Activated CD4-positive, alpha-beta T cell treated with anti-CD3 and anti-CD28 coated beads for 36 hours (primary cell): ENCODE results near the gene PRSS38. TPM values are rescaled to one million over a fixed set of nuclear protein-coding genes. Genes with fewer than 3 reads are reported as not detected.

ENCODE experiments used
- ATAC-seq: fragments of 200-7000 bp; cut with Tn5 transposase; one replicate; pipeline ENCODE4 v1.10.0; 2021; ENCODE audit warnings: mild to moderate bottlenecking, moderate library complexity
- CTCF ChIA-PET: fragments of 350-600 bp; sonication (Branson Sonifier 250); formaldehyde crosslinking; loops from one replicate; lab custom pipeline; 2021; ENCODE audit warnings: antibody characterized with exemption; lab: Charles Lee
- POLR2A ChIA-PET: fragments of 350-600 bp; sonication (Branson Sonifier 250); formaldehyde crosslinking; loops from one replicate; lab custom pipeline; 2021; ENCODE audit warnings: antibody characterized with exemption, inconsistent platforms; lab: Charles Lee
- DNase-seq: peaks from one replicate; pipeline ENCODE4 v3.0.0-alpha.2; 2020
- H3K27ac Mint-ChIP-seq: one replicate; pipeline ENCODE4 v1.8.0; 2021; ENCODE audit warnings: mixed read lengths
- H3K27me3 Mint-ChIP-seq: one replicate; pipeline ENCODE4 v1.8.0; 2021; ENCODE audit warnings: mixed read lengths
- H3K36me3 Mint-ChIP-seq: one replicate; pipeline ENCODE4 v1.8.0; 2021; ENCODE audit warnings: low read depth, mixed read lengths
- H3K4me1 Mint-ChIP-seq: one replicate; pipeline ENCODE4 v1.8.0; 2021; ENCODE audit warnings: mixed read lengths
- H3K4me3 Mint-ChIP-seq: one replicate; pipeline ENCODE4 v1.8.0; 2021; ENCODE audit warnings: mild to moderate bottlenecking, moderate library complexity, mixed read lengths
- H3K9me3 Mint-ChIP-seq: one replicate; pipeline ENCODE4 v1.8.0; 2021; ENCODE audit warnings: low read depth, mixed read lengths
- intact Hi-C, 2 experiments: fragments of 100-400 bp; cut with DNase I in 1 of 2; cut with micrococcal nuclease in 1 of 2; formaldehyde crosslinking; loops; one replicate each; pipeline versions ENCODE4 v1.14.2 to v1.15.1; 2022 to 2024; cut with DNase I, micrococcal nuclease
- total RNA-seq, 2 experiments: library from RNA; stranded (reverse); gene quantifications; one replicate each; pipeline ENCODE4 v1.2.3, GENCODE V29; 2021

PRSS38 gene
- total RNA-seq, 2 experiments from 2014 or later, result not detected

DNA sequence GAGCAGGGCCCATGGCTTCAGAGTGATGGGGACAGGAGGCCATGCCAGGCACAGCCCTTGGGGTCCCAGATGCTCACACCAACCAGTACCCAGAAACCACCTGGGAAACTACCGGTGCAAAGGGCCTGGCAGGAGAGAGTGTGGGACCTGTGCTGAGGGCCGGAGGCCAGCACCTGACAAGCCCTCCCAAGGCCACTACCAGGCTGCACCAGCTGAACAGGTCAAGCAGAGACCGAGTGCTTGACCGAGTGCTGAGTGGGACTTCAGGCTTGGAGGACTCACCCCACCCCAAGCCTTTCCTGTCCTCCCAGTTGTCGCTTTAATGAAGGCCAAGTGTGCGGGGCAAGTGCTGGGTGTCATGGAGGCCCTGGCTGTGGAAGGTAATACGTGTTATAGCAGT lies 43.7 kb upstream of the PRSS38 start:
- Mint-ChIP-seq H3K36me3 (peaks cover 8% of the 10 kb centered on the region), H3K27ac (no peak overlapping the region), H3K4me3 (no peak overlapping the region), H3K4me1 (peaks cover 28% of the 10 kb centered on the region), H3K9me3 (no peaks in the 10 kb centered on the region), H3K27me3 (no peaks in the 10 kb centered on the region)
- intact Hi-C loops, result no loop called here
- ATAC-seq (no peak), DNase-seq (no peak)
- ChIA-PET POLR2A (no interaction called here), CTCF (no interaction called here)

DNA sequence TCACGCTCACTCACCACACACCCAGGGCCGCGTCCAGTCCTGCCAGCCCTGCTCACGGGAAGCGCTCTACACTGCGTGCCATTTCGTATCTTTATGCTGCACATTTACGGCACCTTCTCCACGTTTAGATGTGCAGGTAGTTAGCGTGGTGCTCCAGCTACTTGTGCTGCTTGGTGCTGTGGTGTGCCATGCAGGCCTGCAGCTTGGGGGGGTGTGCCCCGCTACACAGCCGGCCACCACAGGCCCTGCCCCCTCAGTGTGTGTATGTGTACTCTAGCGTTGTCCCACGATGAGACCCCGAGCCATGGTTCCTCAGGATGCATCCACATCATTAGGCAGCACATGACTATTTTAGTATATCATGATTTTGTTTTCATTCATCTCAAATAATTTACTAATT lies 41.9 kb upstream of the PRSS38 start:
- H3K27ac Mint-ChIP-seq, result no peak overlapping the region
- H3K36me3 Mint-ChIP-seq, result peaks cover 2% of the 10 kb centered on the region
- no peak overlapping the region for H3K4me3 Mint-ChIP-seq
- intact Hi-C loops, result no loop called here
- DNase-seq (no peak), ATAC-seq (no peak)
- H3K9me3 Mint-ChIP-seq, result no peaks in the 10 kb centered on the region
- no peaks in the 10 kb centered on the region for H3K27me3 Mint-ChIP-seq
- H3K4me1 Mint-ChIP-seq, result peaks cover 21% of the 10 kb centered on the region
- CTCF ChIA-PET, result interaction anchor here (0.6 to 2.2 kb wide), 6 partner anchors 8 to 931 kb away, joined by 3 to 6 read pairs (median 4); no protein-coding TSS in a partner anchor
- POLR2A ChIA-PET, result no interaction called here

DNA sequence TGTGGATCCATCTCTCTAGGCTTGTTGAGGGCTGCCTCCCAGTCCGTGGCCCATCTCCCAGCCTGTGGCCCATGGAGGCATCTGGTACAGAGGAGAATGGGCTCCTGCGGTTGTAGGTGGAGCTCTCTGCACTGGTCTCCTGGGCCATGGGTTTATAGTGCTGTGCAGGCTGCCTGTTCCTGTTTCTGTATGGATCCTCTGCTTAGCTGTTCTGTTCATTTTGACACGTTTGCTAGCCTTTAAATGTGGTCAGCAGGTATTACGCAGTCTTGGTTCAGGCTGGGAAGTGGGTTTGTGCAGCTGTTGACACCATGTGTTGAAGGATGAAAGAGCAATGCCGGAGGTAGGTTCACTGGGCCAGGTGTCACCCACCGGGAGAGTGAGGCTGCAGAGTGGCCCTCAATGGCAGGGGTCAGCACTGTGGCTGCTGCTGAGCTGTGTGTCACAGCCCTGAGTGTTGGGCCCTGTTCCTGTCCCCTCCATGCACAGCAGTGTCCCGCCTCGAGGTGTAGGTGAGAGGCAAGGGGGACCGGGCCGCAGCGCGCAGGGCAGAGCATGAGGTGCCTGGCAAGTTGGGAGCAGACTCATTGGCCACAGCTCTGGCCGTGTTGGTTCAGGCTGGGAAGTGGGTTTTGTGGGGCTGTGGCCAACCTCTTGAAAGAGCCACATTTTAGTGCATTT lies 41.3 kb upstream of the PRSS38 start:
- Mint-ChIP-seq H3K27ac (peak overlapping the region; percentile 61), H3K27me3 (no peaks in the 10 kb centered on the region), H3K36me3 (no peaks in the 10 kb centered on the region), H3K4me3 (no peak overlapping the region), H3K9me3 (no peaks in the 10 kb centered on the region), H3K4me1 (peaks cover 21% of the 10 kb centered on the region)
- CTCF ChIA-PET, result interaction anchor here (1.2 to 2.2 kb wide), 6 partner anchors 9 to 178 kb away, joined by 3 to 6 read pairs (median 4); no protein-coding TSS in a partner anchor
- ATAC-seq (peak; percentile 80), DNase-seq (no peak)
- intact Hi-C loops, result no loop called here
- POLR2A ChIA-PET, result no interaction called here

DNA sequence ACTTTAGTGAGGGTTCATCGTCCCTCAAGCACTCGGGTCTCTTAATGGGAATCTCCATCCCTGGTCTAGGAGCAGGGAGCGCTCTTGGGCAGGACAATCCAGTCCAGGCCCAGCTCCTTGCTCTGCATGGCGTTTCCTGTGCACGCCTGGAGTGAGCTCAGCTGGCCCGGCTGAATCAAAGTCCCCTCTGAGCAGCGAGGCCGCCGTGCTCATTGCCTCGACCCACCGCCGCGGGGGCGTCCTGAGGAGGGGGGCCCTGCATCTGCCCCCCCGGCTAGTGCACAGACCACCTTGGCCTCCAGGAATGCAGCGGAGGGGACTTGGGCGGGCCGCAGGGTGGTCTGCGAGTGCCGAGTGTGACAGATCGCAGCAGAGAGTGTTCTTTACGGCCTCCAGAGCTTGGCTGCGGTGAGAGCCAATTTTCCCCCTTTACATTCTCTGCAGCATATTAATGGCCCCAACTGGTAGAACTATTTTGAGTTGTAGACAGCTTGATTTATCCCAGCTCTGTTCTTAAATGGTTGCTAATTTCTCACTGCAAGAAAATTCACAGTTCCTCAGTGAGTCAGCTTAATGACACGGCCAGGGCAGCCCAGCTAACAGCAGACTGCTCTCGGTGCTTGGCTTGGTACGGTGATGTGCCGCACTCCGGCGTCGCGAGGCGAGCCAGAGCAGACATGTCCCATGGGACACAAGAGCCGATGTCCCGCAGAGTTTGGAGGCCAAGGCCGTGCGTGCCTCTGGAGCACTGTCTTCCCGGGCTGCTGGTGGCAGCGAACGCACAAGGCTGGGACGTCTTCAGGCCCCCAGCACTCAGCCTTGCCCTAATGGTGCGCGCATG lies 40.4 kb upstream of the PRSS38 start:
- no peak overlapping the region for H3K4me3 Mint-ChIP-seq
- ATAC-seq (no peak), DNase-seq (no peak)
- CTCF ChIA-PET, result interaction anchor here (1.2 to 1.5 kb wide), 3 partner anchors 10 to 177 kb away, joined by 4 to 6 read pairs (median 4); no protein-coding TSS in a partner anchor
- H3K9me3 Mint-ChIP-seq, result no peaks in the 10 kb centered on the region
- intact Hi-C loops, result no loop called here
- POLR2A ChIA-PET, result no interaction called here
- H3K27me3 Mint-ChIP-seq, result no peaks in the 10 kb centered on the region
- no peak overlapping the region for H3K27ac Mint-ChIP-seq
- H3K4me1 Mint-ChIP-seq, result peaks cover 21% of the 10 kb centered on the region
- H3K36me3 Mint-ChIP-seq, result no peaks in the 10 kb centered on the region

DNA sequence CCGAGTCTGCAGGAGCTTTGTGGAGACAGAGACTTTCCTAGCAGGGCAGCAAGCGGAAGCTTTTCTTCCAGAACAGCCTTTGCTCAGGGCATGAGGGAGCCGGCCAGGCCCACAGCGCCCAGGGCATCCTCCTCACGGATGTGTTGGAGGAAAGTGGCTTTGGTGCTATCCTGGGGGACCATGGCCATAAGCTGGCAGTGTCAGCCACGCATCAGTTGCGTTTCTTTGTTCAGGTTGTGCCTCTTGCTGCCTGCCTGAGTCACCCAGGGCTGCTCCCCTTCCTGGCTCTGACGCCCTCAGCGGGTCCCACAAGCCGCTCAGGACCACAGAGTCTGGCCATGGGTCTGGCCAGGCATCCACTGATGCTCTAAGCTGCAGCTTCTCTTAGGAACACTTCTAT lies 39.6 kb upstream of the PRSS38 start:
- Mint-ChIP-seq H3K27me3 (no peaks in the 10 kb centered on the region), H3K27ac (no peak overlapping the region), H3K9me3 (no peaks in the 10 kb centered on the region), H3K4me3 (no peak overlapping the region), H3K4me1 (peaks cover 21% of the 10 kb centered on the region), H3K36me3 (no peaks in the 10 kb centered on the region)
- POLR2A ChIA-PET, result no interaction called here
- no peak for ATAC-seq
- CTCF ChIA-PET, result no interaction called here
- no peak for DNase-seq
- intact Hi-C loops, result no loop called here

DNA sequence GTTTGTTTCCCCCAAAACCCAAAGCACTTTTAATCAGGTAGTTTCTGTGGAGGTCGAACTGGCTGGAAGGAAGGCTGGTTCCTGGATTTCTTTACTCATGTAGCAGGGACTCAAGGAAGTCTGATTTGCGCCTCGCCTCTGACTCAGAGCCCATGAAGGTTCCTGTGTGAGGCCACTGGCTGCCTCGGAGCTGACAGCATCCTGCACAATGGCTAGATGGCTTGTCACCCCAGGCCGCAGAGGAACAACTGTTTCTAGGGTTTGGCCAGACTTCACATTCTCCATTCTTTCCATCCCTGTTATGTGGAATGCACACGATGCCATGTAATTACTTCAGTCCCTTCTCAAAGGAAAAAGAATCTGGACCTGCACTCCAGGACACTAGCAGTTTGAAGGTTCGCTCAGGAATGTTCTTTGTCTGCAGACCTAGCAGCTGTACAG lies 39.1 kb upstream of the PRSS38 start:
- H3K4me1 Mint-ChIP-seq, result peaks cover 21% of the 10 kb centered on the region
- DNase-seq, result no peak
- H3K4me3 Mint-ChIP-seq, result no peak overlapping the region
- H3K27ac Mint-ChIP-seq, result no peak overlapping the region
- H3K9me3 Mint-ChIP-seq, result no peaks in the 10 kb centered on the region
- no peaks in the 10 kb centered on the region for H3K36me3 Mint-ChIP-seq
- intact Hi-C loops, result no loop called here
- CTCF ChIA-PET, result no interaction called here
- no peaks in the 10 kb centered on the region for H3K27me3 Mint-ChIP-seq
- ATAC-seq, result no peak
- POLR2A ChIA-PET, result no interaction called here

DNA sequence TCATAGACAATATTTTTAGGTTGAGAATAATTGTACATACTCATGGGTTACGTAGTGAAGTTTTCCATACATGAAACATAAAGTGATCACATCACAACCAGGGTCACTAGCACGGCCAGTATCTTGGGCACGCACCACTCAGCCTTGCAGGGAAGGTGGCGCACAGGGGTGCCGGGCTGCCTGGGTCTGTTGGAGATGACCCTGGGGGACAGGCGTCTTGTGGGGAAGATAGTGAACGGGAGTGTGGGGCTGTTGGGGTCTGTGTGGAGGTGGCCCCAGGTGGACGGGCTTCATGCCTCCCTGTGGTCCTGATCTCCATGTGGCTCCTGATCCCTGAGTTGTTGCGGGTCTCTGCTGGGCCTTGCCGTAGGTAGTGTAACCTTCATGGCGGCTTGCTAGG lies 38.3 kb upstream of the PRSS38 start:
- Mint-ChIP-seq H3K27ac (no peak overlapping the region), H3K9me3 (no peaks in the 10 kb centered on the region), H3K4me1 (peaks cover 21% of the 10 kb centered on the region), H3K4me3 (no peak overlapping the region), H3K27me3 (no peaks in the 10 kb centered on the region), H3K36me3 (no peaks in the 10 kb centered on the region)
- POLR2A ChIA-PET, result no interaction called here
- no peak for ATAC-seq
- CTCF ChIA-PET, result no interaction called here
- DNase-seq, result no peak
- intact Hi-C loops, result no loop called here

DNA sequence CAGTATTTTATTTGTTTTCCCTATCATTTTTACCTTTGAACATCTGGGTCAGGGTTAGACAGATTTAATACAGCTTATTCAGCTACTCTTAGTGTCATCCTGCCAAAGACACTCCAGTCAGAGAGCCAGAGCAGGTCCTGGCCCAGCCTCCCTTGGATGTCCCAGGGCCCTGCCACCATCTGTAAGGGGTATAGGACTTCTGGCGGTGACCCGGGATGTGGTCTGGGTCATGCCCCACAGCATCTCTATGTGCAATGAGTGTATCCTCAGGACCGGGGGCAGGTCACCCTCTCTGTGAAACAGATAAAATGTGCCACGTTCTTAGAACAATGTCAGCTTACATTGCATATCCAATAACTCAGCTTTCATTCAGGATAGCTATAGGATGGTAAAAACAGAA lies 37.8 kb upstream of the PRSS38 start:
- DNase-seq (no peak), ATAC-seq (no peak)
- Mint-ChIP-seq H3K36me3 (peaks cover 4% of the 10 kb centered on the region), H3K4me1 (peaks cover 16% of the 10 kb centered on the region), H3K4me3 (no peak overlapping the region), H3K9me3 (no peaks in the 10 kb centered on the region), H3K27ac (no peak overlapping the region), H3K27me3 (no peaks in the 10 kb centered on the region)
- CTCF ChIA-PET, result no interaction called here
- intact Hi-C loops, result no loop called here
- POLR2A ChIA-PET, result no interaction called here

DNA sequence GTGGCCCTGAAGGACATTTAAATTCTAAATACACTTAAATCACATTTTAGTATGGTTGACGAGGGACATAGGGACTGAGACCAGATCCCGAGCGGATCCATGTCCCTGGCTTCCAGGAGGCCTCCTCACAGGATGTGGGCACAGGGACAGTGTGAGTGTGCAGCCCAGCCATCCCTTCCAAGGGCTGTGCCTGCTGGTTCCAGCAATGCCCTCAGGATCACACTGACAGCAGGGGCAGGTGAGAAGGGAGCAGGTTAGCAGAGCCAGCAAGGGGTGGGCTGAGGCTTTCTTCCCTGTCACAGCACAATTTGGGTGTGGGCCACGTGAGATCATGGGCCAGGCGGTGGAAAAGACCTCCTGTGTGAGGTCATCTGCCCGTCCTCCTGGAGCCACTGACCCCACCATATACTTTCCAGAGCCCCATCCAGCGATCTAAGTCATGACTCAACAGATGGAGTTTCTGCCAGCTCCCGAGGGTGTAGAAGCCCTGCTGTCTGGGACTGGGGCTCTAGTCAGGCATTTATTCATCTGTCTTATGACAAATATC lies 37.0 kb upstream of the PRSS38 start:
- ATAC-seq (no peak), DNase-seq (no peak)
- no peaks in the 10 kb centered on the region for H3K27me3 Mint-ChIP-seq
- no peak overlapping the region for H3K27ac Mint-ChIP-seq
- no peak overlapping the region for H3K4me3 Mint-ChIP-seq
- peaks cover 4% of the 10 kb centered on the region for H3K36me3 Mint-ChIP-seq
- H3K9me3 Mint-ChIP-seq, result no peaks in the 10 kb centered on the region
- ChIA-PET POLR2A (no interaction called here), CTCF (no interaction called here)
- intact Hi-C loops, result no loop called here
- H3K4me1 Mint-ChIP-seq, result peaks cover 10% of the 10 kb centered on the region

DNA sequence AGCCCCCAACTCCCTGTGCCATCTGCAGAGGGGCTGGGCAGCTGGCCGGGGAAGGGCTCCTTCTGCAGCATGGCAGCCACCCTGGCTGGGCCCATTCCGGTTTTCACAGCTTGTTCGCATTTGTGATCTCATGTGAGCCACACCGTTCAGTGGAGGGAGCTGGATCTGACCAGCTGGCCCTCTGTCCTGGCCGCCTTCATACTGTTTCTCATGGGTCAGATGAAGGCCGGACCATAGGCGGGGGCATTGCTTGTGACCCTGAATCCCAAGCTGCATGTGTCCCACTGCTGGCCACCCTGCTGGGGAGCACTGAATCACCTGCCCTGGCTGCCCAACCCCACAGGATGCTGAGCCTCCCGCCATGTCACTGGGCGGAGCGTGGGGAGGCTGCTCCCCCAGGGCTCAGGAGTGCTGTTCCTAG lies 36.4 kb upstream of the PRSS38 start:
- H3K36me3 Mint-ChIP-seq, result peaks cover 4% of the 10 kb centered on the region
- ATAC-seq, result no peak
- H3K27me3 Mint-ChIP-seq, result no peaks in the 10 kb centered on the region
- H3K4me1 Mint-ChIP-seq, result peaks cover 4% of the 10 kb centered on the region
- no peaks in the 10 kb centered on the region for H3K9me3 Mint-ChIP-seq
- CTCF ChIA-PET, result no interaction called here
- no peak overlapping the region for H3K27ac Mint-ChIP-seq
- intact Hi-C loops, result no loop called here
- POLR2A ChIA-PET, result no interaction called here
- no peak overlapping the region for H3K4me3 Mint-ChIP-seq
- no peak for DNase-seq

DNA sequence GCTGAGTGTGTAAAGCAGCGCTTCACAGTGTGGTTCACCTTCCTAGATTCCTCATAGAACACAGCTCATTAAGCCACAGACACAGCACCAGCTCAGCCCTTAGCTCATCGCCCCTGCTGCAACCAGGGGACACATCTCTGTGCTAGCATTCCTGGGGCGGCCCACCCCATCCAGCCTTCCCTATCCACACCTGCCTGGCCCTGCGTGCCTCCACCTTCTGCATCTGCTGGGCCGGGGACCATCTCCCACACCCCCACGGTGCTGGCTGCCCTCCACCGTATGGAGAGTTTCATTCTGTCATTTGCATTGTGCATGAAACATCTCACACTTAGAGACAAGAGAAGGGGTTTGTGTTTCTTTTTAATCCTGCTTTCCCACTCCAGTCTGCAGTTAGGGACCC lies 35.8 kb upstream of the PRSS38 start:
- H3K27ac Mint-ChIP-seq, result no peak overlapping the region
- no peaks in the 10 kb centered on the region for H3K27me3 Mint-ChIP-seq
- H3K4me3 Mint-ChIP-seq, result no peak overlapping the region
- ATAC-seq (no peak), DNase-seq (no peak)
- H3K4me1 Mint-ChIP-seq, result no peaks in the 10 kb centered on the region
- no peaks in the 10 kb centered on the region for H3K9me3 Mint-ChIP-seq
- ChIA-PET CTCF (interaction anchor here (0.6 kb wide), 1 partner anchor 17 kb away, joined by 4 read pairs; no protein-coding TSS in a partner anchor), POLR2A (no interaction called here)
- intact Hi-C loops, result loop anchor here (10.0 kb wide), 2 partner anchors 45 to 705 kb away; partner anchors contain the start of genes JMJD4 (in 1 of the 2), RNF187 (in 1 of the 2) and SNAP47 (in 1 of the 2)
- peaks cover 4% of the 10 kb centered on the region for H3K36me3 Mint-ChIP-seq
